DND-41 (cell line): ENCODE data around the gene GPC3.

ENCODE experiments used
- CTCF ChIP-seq: IDR thresholded peaks from 2 replicates; pipeline ENCODE4 v1.5.1; 2012; ENCODE audit warnings: borderline replicate concordance, low read length, moderate library complexity, mild to moderate bottlenecking; ENCODE audit not compliant: poor library complexity, severe bottlenecking; ENCODE audit errors: extremely low read depth
- EZH2 ChIP-seq: IDR thresholded peaks from 3 replicates; pipeline ENCODE4 v1.6.1; 2012; ENCODE audit warnings: borderline replicate concordance, low read depth, mild to moderate bottlenecking, moderate library complexity, low read length, inconsistent platforms; ENCODE audit not compliant: severe bottlenecking

DNA sequence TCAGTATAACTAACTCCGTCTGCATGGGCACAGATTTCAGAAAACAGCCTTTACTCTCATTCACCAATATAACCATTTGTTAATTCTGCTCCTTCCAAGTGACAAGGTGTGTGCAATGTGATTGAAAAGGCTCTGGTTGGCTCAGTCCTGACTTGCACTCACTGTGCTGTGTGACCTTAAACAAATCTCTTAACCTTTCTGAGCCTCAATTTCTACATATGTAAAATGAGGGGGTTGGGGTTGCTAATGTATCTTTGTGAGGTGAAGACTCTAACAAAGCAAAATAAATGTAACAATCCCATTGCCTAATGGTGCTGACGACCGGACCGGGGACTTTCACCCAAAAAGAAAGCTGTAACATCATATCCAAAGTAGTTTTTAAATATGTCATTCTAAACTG, 457.6 kb downstream of the GPC3 start:
- TF ChIP-seq CTCF, result no peak
- no peak for TF ChIP-seq EZH2
